Activated naive CD4-positive, alpha-beta T cell treated with anti-CD3 and anti-CD28 coated beads for 36 hours (primary cell): ENCODE data around the gene NTPCR. TPM values are rescaled to one million over a fixed set of nuclear protein-coding genes. Genes with fewer than 3 reads are reported as not detected.
"Not testable (repeated sequence)": the region's sequence is repeated elsewhere in the genome, so short reads cannot be mapped to it uniquely, and the experiment has no call there.

Source experiments
- CTCF ChIA-PET: fragments of 350-600 bp; sonication (Branson Sonifier 250); formaldehyde crosslinking; loops from one replicate; lab custom pipeline; 2021; ENCODE audit warnings: antibody characterized with exemption; lab: Charles Lee
- DNase-seq: peaks from one replicate; pipeline ENCODE4 v3.0.0-alpha.2; 2020
- H3K27ac Mint-ChIP-seq: one replicate; pipeline ENCODE4 v1.8.0; 2021; ENCODE audit warnings: mild to moderate bottlenecking, mixed read lengths
- H3K27me3 Mint-ChIP-seq: one replicate; pipeline ENCODE4 v1.8.0; 2021; ENCODE audit warnings: low read depth, mixed read lengths
- H3K36me3 Mint-ChIP-seq: one replicate; pipeline ENCODE4 v1.8.0; 2021; ENCODE audit warnings: low read depth, mixed read lengths
- H3K4me1 Mint-ChIP-seq: one replicate; pipeline ENCODE4 v1.8.0; 2021; ENCODE audit warnings: low read depth, mixed read lengths
- H3K4me3 Mint-ChIP-seq: one replicate; pipeline ENCODE4 v1.8.0; 2021; ENCODE audit warnings: mild to moderate bottlenecking, moderate library complexity, mixed read lengths
- H3K9me3 Mint-ChIP-seq: one replicate; pipeline ENCODE4 v1.8.0; 2021; ENCODE audit warnings: mixed read lengths
- intact Hi-C: fragments of 100-400 bp; cut with micrococcal nuclease; formaldehyde crosslinking; loops from one replicate; pipeline ENCODE4 v1.15.1; 2023
- total RNA-seq, 2 experiments: library from RNA; stranded (reverse); gene quantifications; one replicate each; pipeline ENCODE4 v1.2.3, GENCODE V29; 2021

NTPCR gene
- total RNA-seq, 2 experiments from 2014 or later = 53.1 TPM

- intact Hi-C loops = no loop called here
- Mint-ChIP-seq H3K4me1 (peaks cover 30% of the 10 kb centered on the region), H3K27me3 (no peaks in the 10 kb centered on the region), H3K27ac (no peak overlapping the region), H3K9me3 (no peaks in the 10 kb centered on the region), H3K4me3 (no peak overlapping the region), H3K36me3 (no peaks in the 10 kb centered on the region)
- no peak for DNase-seq
- CTCF ChIA-PET = no interaction called here
Observed at GRCh38 chr1:232912845-232913580, 37.4 kb upstream of the NTPCR start.

- H3K36me3 Mint-ChIP-seq, CTCF ChIA-PET, DNase-seq, H3K27me3 Mint-ChIP-seq, H3K9me3 Mint-ChIP-seq, H3K27ac Mint-ChIP-seq, H3K4me3 Mint-ChIP-seq, intact Hi-C loops: not testable (repeated sequence)
- peaks cover 25% of the 10 kb centered on the region for H3K4me1 Mint-ChIP-seq
Observed at GRCh38 chr1:232914271-232914670, 36.1 kb upstream of the NTPCR start.

- Mint-ChIP-seq H3K4me3 (no peak overlapping the region), H3K4me1 (peaks cover 16% of the 10 kb centered on the region), H3K27ac (no peak overlapping the region), H3K27me3 (no peaks in the 10 kb centered on the region), H3K36me3 (no peaks in the 10 kb centered on the region), H3K9me3 (no peaks in the 10 kb centered on the region)
- intact Hi-C loops = no loop called here
- CTCF ChIA-PET = no interaction called here
- DNase-seq = no peak
Observed at GRCh38 chr1:232915212-232915611, 35.2 kb upstream of the NTPCR start.

GRCh38 chr1:232917053-232917452 lies 33.4 kb upstream of the NTPCR start:
- no peak for DNase-seq
- no peaks in the 10 kb centered on the region for H3K27me3 Mint-ChIP-seq
- peaks cover 10% of the 10 kb centered on the region for H3K4me1 Mint-ChIP-seq
- no peak overlapping the region for H3K27ac Mint-ChIP-seq
- H3K36me3 Mint-ChIP-seq = no peaks in the 10 kb centered on the region
- H3K4me3 Mint-ChIP-seq = no peak overlapping the region
- no peaks in the 10 kb centered on the region for H3K9me3 Mint-ChIP-seq
- intact Hi-C loops = no loop called here
- CTCF ChIA-PET = no interaction called here

- Mint-ChIP-seq H3K9me3 (no peaks in the 10 kb centered on the region), H3K4me3 (no peak overlapping the region), H3K36me3 (no peaks in the 10 kb centered on the region), H3K4me1 (peaks cover 31% of the 10 kb centered on the region), H3K27me3 (no peaks in the 10 kb centered on the region), H3K27ac (no peak overlapping the region)
- no peak for DNase-seq
- CTCF ChIA-PET = interaction anchor here (1.1 kb wide), 1 partner anchor 24 kb away, joined by 4 read pairs; no protein-coding TSS in a partner anchor
- intact Hi-C loops = no loop called here
Observed at GRCh38 chr1:232921381-232921780, 29.0 kb upstream of the NTPCR start.

- CTCF ChIA-PET = no interaction called here
- no peaks in the 10 kb centered on the region for H3K36me3 Mint-ChIP-seq
- DNase-seq = no peak
- no peaks in the 10 kb centered on the region for H3K27me3 Mint-ChIP-seq
- no peak overlapping the region for H3K27ac Mint-ChIP-seq
- H3K9me3 Mint-ChIP-seq = peaks cover 2% of the 10 kb centered on the region
- H3K4me1 Mint-ChIP-seq = peaks cover 31% of the 10 kb centered on the region
- H3K4me3 Mint-ChIP-seq = no peak overlapping the region
- intact Hi-C loops = no loop called here
Observed at GRCh38 chr1:232922485-232922884, 27.9 kb upstream of the NTPCR start.

- H3K9me3 Mint-ChIP-seq = peaks cover 2% of the 10 kb centered on the region
- CTCF ChIA-PET = no interaction called here
- no peaks in the 10 kb centered on the region for H3K36me3 Mint-ChIP-seq
- peak; percentile 66 for DNase-seq
- peak overlapping the region; percentile 78 for H3K27ac Mint-ChIP-seq
- H3K4me3 Mint-ChIP-seq = no peak overlapping the region
- intact Hi-C loops = loop anchor here (1.0 kb wide), 1 partner anchor 26 kb away; the partner anchor contains the start of gene NTPCR
- H3K4me1 Mint-ChIP-seq = peaks cover 31% of the 10 kb centered on the region
- H3K27me3 Mint-ChIP-seq = no peaks in the 10 kb centered on the region
Observed at GRCh38 chr1:232923739-232924386, 26.5 kb upstream of the NTPCR start.

- no peak overlapping the region for H3K4me3 Mint-ChIP-seq
- H3K27ac Mint-ChIP-seq = no peak overlapping the region
- no peak for DNase-seq
- peaks cover 2% of the 10 kb centered on the region for H3K9me3 Mint-ChIP-seq
- H3K36me3 Mint-ChIP-seq = no peaks in the 10 kb centered on the region
- peaks cover 31% of the 10 kb centered on the region for H3K4me1 Mint-ChIP-seq
- CTCF ChIA-PET = no interaction called here
- no peaks in the 10 kb centered on the region for H3K27me3 Mint-ChIP-seq
- intact Hi-C loops = no loop called here
Observed at GRCh38 chr1:232924874-232925273, 25.5 kb upstream of the NTPCR start.

GRCh38 chr1:232925421-232926220 lies 24.8 kb upstream of the NTPCR start:
- Mint-ChIP-seq H3K27me3 (no peaks in the 10 kb centered on the region), H3K27ac (no peak overlapping the region), H3K4me3 (no peak overlapping the region), H3K4me1 (peaks cover 31% of the 10 kb centered on the region), H3K9me3 (peaks cover 2% of the 10 kb centered on the region), H3K36me3 (no peaks in the 10 kb centered on the region)
- no peak for DNase-seq
- intact Hi-C loops = no loop called here
- CTCF ChIA-PET = interaction anchor here (0.6 kb wide), 1 partner anchor 242 kb away, joined by 3 read pairs; no protein-coding TSS in a partner anchor

- peaks cover 29% of the 10 kb centered on the region for H3K4me1 Mint-ChIP-seq
- CTCF ChIA-PET, H3K27ac Mint-ChIP-seq, H3K4me3 Mint-ChIP-seq, H3K9me3 Mint-ChIP-seq, DNase-seq, H3K27me3 Mint-ChIP-seq, H3K36me3 Mint-ChIP-seq, intact Hi-C loops: not testable (repeated sequence)
Observed at GRCh38 chr1:232927166-232927565, 23.2 kb upstream of the NTPCR start.

- Mint-ChIP-seq H3K27ac (no peak overlapping the region), H3K27me3 (no peaks in the 10 kb centered on the region), H3K4me1 (peaks cover 25% of the 10 kb centered on the region), H3K9me3 (peaks cover 2% of the 10 kb centered on the region), H3K36me3 (no peaks in the 10 kb centered on the region), H3K4me3 (no peak overlapping the region)
- intact Hi-C loops = no loop called here
- no peak for DNase-seq
- CTCF ChIA-PET = no interaction called here
Observed at GRCh38 chr1:232927830-232928505, 22.4 kb upstream of the NTPCR start.
